Stimulated activated CD8-positive, alpha-beta memory T cell treated with anti-CD3 and anti-CD28 coated beads, Interleukin-7, amount 100 ng/mL, for 1 hour (primary cell): ENCODE measurements around the gene LPO.

ENCODE experiments used
- DNase-seq, 2 donors: peaks; one replicate each; pipeline ENCODE4 v3.0.0-alpha.2; 2020; ENCODE audit warnings: low read depth in 2 of 2

Gene LPO

DNA sequence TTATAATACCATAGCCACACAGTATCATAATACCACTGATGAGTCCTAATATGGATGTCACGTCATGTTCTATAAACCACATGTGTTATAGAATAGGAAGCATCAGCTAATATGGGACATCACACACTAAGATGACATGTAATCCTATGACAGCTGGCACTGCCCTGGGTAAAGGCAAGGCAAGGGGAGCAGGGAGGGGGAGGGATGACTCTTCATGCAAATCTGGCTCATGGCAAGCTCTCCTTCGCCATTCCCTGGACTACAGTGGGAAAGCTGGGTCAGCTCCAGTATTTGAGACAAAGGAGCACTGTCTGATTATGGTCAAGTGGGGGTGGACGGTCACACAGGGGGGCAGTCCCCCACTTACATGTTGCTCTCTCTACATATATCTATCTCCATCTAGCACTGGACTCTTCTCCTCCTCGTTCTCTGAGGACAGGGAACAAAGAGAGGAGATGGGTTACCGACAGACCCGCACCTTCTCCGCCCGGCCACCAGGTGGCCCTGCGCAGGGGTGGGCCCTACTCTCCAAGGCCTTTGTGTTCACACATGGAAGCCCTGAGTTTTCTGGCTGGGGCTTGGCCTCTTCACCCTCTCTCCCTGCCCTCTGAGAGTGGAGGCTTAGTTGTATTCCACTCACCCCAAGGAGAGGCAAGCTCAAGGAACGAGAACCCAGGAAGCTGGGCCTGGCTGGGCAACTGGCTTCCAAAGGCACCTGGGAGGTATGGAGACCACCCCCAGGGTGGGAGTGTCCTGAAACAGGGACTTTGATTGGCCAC, 65.8 kb downstream of the LPO start:
- no peak for DNase-seq

- DNase-seq = no peak
Measured at GRCh38 chr17:58304750-58305486, 66.5 kb downstream of the LPO start.

DNA sequence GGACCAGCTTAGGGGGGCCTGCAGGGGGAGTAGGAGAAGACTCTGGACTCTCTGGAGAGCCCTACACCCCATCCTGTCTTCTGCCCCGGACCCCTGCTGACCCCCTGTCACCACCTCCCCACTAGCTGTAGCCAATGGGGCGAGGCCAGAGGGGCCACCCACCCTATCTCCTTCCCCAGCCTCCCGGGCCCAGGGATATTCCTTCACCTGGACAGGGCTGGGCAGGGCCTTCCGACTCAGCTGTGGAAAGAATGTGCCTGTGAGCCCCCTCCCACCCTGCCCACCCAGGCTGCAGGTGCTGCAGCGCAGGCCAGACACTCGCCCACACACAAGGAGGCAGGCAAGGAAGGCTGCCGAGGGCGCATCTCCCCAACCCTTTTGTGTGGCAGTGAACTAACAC, 67.2 kb downstream of the LPO start:
- no peak for DNase-seq

DNA sequence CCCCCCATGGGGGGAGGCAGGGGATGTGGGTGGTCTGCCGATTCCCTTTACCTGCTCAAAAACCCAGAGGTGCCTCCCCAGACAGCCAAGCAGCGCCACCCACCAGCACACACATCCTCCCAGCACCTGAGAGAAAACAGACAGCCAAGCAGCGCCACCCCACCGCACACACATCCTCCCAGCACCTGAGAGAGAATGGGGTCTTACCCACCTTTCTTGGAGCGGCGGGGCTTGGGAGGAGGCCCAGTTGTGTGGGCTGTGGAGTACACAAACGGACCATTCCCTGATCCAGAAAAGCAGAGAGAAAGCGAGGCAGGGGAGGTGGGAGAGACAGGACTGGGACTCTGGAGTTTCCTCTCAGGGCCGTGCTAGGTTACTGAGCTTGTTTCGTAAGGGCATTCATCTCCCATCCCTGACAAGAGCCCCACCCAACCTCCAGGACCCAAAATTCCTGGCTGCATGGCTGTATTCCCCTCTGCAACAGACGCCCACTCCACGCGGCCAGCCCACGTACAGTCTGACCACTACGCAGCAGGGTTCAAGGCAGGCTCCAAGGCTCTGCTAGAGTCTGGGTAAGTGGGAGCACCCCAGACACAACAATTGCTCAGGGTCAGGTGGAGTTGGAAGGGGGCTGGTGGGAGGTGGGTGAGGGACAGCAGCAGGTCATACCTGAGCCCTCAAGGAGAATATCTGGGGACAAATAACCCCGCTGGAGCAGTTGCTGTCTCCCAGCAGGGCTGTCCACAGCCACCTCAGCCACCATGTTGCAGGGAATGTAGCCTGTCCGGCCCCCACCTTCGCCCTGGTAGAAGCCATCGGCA, 68.0 kb downstream of the LPO start:
- DNase-seq = no peak

- no peak for DNase-seq
Measured at GRCh38 chr17:58307468-58308172, 69.2 kb downstream of the LPO start.

GRCh38 chr17:58308173-58308984, 70.0 kb downstream of the LPO start:
- no peak for DNase-seq

DNA sequence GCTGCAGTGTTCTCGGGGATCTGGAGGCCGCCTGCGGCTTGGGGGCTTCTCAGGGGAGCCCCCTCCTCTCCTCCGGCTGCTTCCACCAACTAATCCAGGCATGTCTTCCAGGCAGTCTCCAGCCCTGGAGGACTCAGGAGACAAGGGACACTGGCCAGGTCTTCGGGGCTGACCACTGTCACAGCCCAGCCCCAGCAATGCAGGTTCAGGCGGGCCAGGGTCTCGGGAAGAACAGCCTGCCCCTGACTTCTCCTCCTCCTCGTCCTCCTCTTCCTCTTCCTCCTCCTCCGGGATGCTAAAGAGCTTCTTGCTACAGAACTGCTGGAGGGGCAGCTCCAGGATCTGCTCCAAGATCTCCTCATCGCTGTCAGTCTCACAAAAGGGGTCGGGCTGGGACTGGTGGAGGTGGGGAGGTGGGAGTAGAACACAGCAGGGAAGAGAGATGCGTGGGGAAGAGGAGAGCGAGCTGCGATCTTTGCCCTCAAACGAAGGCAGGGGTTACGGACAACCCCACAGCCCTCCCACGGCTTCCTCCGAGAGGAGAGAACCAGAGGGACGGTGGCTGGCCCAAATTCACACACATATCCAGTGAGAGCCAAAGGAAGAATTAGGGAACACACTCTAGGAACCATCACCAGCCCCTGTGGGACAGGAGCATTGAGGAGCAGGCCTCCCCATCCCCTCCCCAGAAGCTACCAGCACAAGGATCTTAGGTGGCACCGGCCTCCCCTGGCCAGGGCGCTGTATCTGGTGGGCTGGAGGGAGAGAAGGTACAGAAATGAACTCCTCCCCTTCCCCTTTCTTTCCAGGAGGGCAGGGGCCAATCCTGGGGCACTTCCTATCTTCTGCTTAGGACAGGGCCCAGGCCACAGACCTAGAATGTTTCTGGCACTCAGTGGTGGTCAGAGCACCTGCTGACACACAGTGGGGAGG, 70.9 kb downstream of the LPO start:
- DNase-seq = no peak

- no peak for DNase-seq
Measured at GRCh38 chr17:58309918-58310259, 71.5 kb downstream of the LPO start.

GRCh38 chr17:58310511-58311428, 72.4 kb downstream of the LPO start:
- no peak for DNase-seq

DNA sequence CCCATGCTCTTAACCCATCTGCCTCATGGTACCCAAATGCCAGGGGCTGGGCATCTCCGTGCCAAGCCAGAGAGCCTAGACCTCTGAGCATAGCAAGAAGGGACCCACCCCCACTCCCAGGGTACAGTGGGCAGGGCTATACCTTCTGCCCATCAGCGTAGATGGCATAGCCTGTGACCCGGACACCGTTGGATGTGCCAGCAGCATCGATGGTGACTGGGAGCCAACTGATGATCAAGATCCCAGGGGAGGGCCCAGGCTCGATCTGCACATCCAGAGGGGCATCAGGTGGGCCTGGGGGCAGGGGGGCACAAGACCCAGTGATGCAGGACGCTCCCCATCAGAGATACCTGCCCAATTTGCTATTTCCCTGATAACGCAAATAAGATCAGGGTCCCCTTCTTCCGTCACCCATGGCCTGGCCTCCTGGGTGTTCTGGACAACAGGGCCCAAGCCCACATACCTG, 73.1 kb downstream of the LPO start:
- no peak for DNase-seq

GRCh38 chr17:58312021-58312630, 73.7 kb downstream of the LPO start:
- no peak for DNase-seq

- no peak for DNase-seq
Measured at GRCh38 chr17:58312829-58313228, 74.4 kb downstream of the LPO start.

GRCh38 chr17:58313815-58314705, 75.7 kb downstream of the LPO start:
- no peak for DNase-seq

DNA sequence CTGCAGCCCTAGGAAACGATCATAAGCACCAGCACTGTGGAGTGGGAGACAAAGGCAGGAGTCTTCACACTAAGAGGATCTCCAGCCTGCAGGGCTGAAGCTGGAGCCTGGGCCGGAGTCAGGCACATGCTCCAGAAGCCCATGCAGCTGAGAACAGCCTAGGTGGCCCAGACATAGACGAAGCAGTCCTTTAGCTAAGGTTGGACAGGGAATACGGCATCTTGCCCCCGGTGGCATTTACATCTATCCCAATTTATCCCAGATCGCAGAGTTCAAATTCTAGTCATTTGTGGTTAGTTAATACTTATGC, 76.3 kb downstream of the LPO start:
- no peak for DNase-seq

GRCh38 chr17:58315281-58315711, 76.9 kb downstream of the LPO start:
- no peak for DNase-seq

DNA sequence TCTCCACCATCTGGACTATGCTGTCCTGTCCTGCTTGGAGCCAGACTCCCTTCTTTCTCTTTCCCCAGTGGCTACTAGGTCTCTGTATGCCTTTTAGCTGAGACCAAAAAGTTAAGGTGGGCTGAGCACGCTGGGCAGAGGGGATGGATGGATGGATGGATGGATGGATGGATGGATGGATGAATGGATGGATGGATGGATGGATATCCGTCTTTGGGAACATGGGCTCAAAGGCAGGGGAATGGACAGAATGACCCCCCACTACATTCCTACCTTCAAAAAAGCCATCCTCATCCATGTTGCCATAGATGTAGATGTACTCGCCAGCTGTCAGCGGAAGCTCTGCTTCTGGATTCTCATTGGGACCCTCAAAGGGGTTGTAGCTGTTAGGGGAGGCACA, 77.4 kb downstream of the LPO start:
- DNase-seq = no peak

DNA sequence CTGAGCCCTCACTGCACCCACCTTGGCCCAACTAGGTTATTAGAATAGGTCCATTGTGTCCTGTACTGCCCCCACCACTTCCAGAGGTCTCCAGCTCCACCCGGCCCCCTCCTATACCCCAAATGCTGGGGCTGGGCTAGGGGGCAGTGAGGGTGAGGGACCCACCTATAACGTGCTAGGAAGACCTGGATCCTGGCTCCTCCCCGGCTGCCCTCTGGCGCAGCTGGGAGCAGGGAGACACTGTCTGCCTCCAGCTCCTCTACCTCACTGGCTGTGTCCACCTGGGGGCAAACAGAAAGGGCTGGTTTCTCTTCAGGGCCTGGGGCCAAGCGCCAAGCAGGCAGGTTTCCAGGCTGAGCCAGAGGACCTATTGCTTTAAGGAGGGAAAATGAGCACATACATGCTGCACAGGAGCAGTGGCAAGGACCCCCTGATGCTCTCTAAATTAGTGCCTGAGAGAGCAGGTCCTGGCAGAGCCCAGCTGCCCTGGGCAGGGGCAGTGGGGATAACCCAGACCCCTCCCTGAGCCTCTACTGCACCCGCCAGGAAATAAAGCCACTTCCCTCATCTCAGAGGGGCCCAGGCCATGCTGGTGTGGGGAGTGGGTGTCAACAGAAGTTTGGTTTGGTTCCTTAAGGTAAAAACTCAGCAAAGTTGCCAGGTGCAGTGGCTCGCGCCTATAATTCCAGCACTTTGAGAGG, 78.0 kb downstream of the LPO start:
- no peak for DNase-seq
